KBM-7 (cell line): ENCODE results near the gene RILPL2.
A peak's percentile ranks its signal among the peaks of the same experiment; 100 is the strongest.
"Not testable (repeated sequence)": the region's sequence is repeated elsewhere in the genome, so short reads cannot be mapped to it uniquely, and the experiment has no call there.

Source experiments
- DNase-seq: peaks from one replicate; pipeline ENCODE4 v3.0.0-alpha.2; 2015
- in situ Hi-C: fragments of 300-500 bp; cut with MboI; formaldehyde crosslinking; loops from 2 replicates; pipeline ENCODE4 v1.14.3; 2020; ENCODE audit warnings: low sequenced_read_pairs, low pct_unique_long_range_greater_than_20kb, mixed read lengths

Gene RILPL2, protein sequence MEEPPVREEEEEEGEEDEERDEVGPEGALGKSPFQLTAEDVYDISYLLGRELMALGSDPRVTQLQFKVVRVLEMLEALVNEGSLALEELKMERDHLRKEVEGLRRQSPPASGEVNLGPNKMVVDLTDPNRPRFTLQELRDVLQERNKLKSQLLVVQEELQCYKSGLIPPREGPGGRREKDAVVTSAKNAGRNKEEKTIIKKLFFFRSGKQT

DNA sequence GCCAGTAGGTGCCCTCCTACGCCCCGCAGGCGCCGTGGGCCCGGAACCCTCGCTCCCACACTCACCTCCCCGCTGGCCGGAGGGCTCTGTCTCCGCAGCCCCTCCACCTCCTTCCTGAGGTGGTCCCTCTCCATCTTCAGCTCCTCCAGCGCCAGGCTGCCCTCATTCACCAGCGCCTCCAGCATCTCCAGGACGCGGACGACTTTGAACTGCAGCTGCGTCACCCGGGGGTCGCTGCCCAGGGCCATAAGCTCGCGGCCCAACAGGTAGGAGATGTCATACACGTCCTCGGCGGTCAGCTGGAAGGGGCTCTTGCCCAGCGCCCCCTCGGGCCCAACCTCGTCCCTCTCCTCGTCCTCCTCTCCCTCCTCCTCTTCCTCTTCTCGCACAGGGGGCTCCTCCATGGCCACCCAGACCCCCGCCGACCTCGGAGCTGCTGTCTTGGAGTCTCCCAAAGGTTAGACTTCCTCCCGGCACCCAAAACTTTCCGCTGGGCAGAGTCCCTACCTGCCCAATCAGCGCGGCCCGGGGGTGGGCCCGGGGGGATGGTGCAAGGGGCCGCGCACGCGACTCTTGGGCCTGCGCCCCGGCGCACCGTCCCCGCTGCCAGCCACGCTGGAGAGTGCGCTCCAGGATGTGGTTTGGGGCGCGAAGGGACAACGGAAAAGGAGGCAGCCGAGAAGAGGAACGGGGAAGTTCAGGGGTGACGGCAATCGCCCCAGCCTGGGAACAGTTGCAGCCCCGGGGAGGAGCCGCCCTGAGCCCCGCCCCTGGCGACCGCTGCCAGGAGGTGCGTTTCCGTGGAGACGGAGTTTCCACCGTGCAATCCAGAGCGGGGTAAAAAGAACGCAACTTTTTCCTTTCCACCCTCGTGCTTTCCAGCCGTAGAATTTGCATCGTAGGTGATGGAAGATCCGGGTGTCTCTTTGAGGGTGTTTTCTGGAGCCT lies at the start of gene RILPL2:
Gene RILPL2, minus strand, starts transcription at position 668 of the 948 bp plus-strand sequence. Its CDS starts 264 bp downstream, at position 404.
- in situ Hi-C loops, result no loop called here
- peak; percentile 99 for DNase-seq

DNA sequence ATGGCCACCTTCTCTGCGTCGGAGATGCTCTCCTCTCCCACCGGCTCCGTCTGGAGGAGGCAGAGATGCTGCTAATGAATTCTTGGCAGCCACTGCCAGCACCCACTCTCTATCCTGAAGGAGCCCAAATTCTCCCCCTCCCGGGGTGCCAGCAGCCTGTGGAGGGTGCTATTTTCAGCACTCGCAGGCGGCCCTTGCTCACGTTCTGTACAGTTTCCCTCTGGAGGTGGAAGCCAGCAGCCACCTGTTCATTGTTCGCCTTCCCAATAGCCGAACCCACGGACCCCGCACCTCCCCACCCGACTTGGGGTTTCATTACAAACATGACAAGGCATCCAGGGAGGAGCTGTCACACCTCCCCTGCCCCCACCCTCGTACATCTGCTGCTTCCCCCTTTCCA lies 49.3 kb upstream of the RILPL2 start:
- in situ Hi-C loops, result no loop called here
- no peak for DNase-seq

DNA sequence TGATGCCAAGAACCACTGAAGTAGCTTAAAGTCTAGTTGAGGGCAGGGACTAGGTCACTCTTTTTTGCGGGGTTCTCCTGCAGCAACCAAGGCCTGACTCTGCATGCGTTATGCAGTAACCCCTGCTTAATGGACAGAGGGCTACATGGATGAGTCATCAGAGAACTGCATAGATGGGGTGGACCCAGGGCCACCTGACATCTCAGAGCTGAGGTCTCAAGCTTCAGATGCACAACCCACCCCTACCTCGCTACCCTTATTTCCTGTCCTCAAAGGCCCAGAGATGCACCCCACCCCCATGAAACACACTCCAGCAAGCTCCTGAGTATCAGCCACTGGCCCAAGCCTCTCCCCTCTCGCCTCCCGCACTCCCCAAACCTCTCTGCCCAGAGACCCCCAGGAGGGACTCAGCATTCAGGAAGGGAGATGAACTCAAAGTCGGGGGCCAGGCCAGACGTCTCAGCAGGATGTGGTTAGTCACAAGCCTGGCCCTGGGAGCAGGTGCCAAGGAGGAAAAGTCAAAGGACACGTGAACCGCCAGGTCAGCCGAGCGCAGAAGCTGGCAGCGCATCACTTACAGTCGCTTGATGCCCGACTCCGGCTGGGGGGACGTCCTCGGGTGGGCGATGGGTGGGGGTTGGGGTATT lies 47.2 kb upstream of the RILPL2 start:
- no peak for DNase-seq
- in situ Hi-C loops, result no loop called here

DNA sequence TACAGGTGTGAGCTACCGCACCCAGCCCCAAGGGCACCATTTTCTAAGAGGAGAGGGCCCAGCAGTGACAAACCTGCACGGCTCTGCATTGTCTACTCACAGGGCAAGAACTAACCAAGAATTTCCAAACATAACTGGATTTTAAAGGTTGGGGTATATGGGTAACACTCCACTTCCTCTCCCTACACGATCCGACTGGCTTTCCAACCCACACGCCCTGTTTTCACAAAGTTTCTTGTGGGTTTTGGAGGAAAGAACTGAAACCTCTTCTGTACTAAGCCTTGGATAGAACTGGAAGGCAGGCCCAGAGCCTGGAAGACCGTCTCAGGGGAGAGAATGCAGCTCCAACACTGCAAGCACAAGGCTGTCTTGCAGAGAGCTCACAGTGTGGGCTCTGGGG lies 46.4 kb upstream of the RILPL2 start:
- in situ Hi-C loops, result no loop called here
- no peak for DNase-seq

DNA sequence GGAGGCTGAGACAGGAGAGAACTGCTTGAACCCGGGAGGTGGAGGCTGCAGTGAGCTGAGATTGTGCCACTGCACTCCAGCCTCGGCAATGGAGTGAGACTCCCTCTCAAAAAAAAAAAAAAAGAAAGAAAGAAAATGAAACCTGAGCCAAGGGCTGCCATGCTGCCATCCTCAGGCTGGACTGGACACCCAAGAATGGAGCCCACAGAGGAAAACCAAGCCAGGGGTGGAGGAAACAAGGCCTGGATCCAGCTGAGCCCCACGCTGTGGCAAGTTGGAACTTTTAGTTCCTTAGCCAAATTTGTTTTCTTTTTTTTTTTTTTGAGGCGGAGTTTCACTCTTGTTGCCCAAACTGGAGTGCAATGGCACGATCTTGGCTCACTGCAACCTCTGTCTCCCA lies 44.8 kb upstream of the RILPL2 start:
- in situ Hi-C loops, DNase-seq: not testable (repeated sequence)

DNA sequence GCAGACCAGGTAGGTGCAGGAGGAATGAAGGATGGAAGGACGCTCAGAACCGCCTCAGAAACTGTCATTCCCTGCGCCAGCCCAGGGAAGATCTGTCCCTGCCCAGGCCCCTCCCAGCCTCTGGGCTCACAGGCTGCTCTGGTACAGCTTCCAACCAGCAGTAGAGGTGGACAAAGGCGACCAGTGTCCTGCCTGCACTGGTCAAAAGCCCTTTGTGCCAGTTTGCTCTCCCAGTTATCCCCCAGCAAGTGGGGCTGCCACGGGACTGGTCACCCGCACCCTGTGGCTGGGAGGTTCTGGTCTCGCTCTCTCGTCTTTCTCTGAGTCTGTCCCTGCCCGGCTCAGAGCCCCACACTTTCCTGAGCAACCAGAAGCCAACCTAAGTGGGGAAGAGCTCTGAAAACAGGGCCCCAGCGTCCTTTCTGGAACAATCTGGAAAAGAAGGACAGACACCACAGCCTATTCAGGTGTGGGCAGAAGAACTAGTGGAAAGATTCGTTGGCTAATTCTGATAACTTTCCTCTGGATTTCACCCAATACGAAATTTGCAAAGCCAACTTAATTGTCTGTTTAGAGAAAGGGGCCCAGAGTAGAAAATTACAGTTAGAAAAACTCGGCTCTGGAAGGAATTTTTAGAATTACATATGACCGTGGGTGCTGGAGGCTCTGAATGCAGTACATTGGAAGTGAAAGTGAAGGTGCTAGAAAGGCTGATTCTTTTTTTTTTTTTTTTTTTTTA lies 43.1 kb upstream of the RILPL2 start:
- in situ Hi-C loops, result no loop called here
- DNase-seq, result no peak

DNA sequence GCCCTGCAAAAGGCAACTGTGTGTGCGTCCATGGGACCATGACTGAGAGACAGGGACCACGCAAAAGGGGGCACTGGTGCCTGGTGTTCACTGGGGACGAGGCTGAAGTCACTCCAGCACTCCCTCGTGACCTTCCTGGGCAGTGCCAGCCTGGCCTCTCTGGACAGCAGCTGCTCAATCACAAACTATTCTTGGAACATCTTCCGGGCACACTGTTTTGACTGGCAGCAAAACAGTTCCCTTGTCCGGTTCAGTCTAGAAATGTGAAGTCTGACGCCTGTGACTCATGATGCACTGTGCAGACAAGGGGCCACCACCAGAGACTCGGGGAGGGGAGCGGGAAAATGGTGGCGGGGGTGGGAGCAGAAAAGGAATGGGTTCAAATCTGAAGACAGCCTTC lies 42.3 kb upstream of the RILPL2 start:
- in situ Hi-C loops, result no loop called here
- no peak for DNase-seq

DNA sequence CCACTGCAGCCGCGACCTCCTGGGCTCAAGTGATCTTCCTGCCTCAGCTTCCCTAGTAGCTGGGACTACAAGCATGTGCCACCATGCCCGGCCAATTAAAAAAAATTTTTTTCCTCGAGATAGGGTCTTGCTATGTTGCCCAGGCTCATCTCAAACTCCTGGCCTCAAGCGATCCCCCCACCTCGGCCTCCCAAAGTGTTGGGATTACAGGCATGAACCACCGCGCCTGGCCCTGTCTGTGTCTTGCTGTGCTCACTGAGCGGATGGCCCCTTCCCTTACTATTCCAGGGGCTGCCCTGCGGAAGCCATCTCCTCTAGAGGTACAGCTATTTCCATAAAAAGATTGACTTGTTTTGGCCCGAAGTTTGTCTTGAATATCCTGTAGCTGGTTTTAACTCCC lies 41.6 kb upstream of the RILPL2 start:
- DNase-seq, result no peak
- in situ Hi-C loops, result no loop called here

DNA sequence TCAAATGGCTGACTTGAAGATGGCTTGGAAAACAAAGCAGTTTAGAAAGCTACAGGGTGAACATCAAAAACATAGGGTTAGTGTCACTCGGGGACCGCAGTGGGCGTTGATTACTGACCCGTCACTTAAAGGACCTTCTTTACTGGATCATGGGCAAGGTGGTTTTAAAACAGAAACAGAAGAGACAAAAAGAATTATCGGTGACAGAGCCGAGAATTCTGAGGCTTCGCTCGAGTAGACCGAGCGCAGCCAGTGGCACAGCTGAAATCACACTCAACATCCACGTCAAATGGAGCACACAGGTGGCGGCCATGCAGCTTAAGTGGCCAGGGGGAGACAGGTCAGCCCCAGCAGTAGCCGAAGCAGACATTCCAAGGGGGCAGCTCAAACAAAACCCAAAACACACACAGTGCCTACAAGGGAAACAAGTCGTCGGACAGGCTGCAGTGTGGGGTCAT lies 38.8 kb upstream of the RILPL2 start:
- DNase-seq, result no peak
- in situ Hi-C loops, result no loop called here

DNA sequence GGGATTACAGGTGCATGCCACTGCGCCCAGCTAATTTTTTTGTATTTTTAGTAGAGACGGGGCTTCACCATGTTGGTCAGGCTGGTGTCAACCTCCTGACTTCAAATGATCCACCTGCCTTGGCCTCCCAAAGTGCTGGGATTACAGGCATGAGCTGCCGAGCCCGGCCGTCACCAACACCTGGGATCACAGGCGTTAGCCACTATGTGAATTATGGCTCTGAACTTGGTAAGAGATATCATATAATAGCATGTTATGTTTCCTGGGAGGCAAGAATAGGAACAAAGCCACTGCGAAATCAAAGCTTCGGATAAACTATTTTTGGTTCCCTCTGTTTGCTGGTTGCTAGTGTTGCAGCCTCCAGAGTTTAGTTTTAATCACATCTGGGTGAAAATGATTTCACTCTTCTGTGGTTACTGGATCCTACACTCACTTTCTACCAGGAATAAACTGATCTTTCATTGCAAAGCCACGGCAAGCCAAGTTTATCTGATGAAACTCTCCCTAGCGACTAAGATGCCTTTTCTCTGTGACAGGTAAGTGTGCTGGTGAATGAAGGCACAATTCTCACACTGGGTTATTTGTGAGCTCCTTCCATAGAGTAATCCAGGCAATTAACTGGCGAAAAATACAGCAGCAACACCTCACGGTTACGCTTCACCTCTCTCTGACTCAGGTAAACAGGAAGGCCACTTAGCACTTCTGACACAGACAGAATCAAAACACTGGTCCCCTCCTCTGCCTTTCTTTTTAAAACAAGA lies 38.2 kb upstream of the RILPL2 start:
- in situ Hi-C loops, result no loop called here
- no peak for DNase-seq

DNA sequence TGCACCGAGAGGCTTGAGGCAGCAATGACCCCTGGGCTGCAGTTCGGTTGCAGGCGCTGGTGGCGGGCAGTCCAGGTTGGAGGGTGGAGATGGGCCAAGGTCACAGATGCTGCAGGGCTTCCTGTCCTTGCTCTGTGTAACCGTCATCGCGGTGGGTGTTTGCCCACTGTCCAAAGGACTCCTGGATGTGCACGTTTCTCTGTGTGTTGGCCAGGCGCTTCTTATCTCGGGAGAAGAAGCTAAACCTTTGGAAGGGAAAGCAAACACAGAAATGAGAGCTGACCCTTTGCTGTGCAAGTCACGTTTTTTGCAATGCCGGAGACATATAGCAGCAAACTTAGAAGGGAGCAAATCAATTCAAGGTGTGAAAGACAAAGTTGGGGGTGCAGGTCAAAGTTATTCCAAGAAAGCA lies 36.0 kb upstream of the RILPL2 start:
- no peak for DNase-seq
- in situ Hi-C loops, result no loop called here

DNA sequence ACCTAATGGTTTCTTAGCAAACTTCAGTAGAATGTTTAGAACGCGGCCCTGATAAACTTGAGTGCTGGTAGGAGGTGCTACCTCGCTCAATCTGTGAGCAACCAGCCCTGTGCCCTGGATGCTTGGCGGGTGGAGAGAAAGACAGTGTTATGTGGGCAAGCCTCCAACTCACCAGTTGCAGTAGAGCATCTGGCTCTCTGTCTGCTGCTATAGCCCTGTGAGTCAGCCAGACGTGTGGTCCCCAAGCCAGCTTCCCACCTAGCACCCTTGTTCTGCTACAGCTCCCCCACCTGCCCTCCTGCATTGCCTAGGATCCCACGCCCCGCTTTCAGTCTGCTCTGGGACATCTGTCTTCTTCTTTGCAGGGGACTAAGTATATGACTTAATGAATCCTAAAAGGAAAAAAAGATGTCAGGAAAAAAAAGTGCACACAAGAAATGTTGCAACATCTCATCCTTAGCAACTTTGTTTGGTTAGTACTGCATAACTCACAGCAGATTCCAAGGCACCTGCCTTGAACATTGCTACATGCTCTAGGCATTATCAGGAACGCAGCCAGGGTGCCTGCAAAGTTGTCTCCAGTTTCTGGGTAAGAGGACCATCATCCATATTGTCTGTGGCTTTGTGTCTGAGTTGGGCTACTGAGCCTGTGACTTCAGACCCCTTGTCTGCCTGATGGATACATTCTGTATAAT lies 35.0 kb upstream of the RILPL2 start:
- DNase-seq, result no peak
- in situ Hi-C loops, result no loop called here

DNA sequence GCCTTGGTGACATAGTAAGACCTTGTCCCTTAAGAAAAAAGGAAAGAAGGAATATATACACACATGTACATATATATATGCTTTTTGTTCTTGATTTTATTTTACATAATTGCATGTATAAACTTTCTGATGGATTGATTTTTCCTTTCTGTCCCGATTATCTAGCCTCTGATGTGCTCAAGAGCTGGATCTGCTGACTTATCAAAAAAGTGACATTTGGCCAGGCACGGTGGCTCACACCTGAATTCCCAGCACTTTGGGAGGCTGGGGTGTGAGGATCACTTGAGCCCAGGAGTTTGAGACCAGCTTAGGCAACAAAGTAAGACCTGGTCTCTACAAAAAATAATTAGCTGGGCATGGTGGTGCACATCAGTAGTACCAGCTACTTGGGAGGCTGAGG lies 33.5 kb upstream of the RILPL2 start:
- in situ Hi-C loops, result no loop called here
- DNase-seq, result no peak

DNA sequence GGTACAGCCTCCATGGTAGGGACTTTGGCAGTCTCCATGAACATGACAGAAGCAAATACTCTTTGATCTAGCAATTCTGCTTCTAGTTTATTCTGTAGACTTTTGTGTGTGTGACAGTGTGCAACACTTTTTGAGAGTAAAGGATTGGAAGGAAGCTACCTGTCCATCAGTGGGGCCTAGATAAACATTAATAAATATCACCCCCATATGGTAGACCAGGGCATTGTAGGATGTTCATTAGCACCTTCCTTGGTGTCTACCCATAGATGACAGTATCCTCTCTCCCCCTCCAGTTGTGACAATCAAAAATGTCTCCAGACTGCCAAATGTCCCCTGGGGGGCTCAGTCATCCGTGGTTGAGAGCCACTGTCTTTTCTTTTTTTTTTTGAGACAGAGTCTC lies 32.3 kb upstream of the RILPL2 start:
- in situ Hi-C loops, result no loop called here
- DNase-seq, result peak; percentile 32

DNA sequence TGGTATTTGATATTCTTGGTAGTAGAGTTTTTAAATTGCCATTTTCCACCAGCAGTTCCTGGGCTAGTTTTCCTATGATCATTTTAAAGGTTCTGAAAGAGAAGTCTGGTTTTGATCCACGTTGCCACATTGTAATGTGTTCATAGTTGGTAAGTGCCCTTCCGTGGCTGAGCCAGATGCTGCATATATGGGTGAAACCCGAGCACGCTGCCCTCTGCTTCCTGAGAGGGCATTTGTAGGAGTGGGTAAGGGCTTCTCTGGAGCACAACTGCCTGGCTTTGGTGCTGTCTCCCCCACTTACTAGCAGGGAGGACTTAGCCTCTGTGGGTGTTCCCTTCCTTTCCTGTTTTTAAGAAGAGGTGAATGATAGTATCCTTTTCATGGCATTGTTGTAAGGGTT lies 28.6 kb upstream of the RILPL2 start:
- in situ Hi-C loops, result no loop called here
- no peak for DNase-seq

DNA sequence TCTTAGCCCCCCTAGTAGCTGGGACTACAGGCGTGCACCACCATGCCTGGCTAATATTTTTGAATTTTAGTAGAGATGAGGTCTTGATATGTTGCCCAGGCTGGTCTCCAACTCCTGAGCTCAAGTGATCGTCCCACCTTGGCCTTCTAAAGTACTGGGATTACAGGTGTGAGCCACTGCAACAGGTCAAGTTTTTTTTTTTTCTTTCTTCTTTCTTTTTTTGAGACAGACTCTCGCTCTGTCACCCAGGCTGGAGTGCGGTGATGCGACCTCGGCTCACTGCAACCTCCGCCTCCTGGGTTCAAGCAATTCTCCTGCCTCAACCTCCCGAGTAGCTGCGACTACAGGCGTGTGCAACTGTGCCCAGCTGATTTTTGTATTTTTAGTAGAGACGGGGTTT lies 26.7 kb upstream of the RILPL2 start:
- DNase-seq, in situ Hi-C loops: not testable (repeated sequence)

DNA sequence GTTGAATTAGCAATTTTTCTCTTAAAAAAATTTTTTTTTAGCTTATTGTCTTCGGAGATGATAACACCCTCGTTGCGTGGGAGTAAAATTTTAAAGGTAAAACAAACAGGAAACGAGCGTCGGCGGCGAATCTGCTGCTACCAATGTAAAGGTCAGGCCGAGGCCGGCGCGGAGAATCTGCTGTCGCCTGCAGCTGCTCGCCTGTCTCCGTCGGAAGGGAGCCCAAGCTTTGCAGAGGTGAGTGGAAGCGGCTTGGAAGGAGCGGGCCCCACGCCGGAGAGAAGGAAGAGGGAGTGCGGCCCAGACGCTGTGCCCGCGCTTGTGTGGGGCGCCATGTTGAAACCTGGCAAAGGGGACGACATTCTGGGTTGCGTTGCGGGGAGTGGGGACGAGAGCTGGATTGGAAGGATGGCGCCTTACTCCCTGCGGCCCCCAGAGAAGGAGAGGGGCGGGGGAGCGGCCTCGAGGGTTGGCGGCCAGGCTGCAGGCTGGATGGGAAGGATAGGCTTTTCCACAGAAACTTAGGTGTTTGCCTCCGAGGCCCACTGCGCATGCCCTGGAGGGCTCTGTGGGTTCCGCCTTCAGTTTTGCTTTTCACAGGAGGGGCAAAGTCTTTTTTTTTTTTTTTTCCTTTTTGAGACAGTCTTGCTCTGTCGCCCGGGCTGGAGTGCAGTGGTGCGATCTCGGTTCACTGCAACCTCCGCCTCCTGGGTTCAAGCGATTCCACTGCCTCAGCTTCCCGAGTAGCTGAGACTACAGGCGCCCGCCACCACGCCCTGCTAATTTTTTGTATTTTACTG lies 21.7 kb upstream of the RILPL2 start, which contains the start of gene SNRNP35:
Gene SNRNP35, plus strand, starts transcription at position 160 of the 800 bp plus-strand sequence. CDS start 7,402 bp downstream, outside the sequence.
- in situ Hi-C loops, result no loop called here
- DNase-seq, result peak; percentile 89
